CD4-positive, alpha-beta T cell treated with Interleukin-15 for 4 hours (primary cell): Measurements from ENCODE around the gene SYT3.

ENCODE experiments used
- DNase-seq: peaks from one replicate; pipeline ENCODE4 v3.0.0-alpha.2; 2020; ENCODE audit warnings: low spot score

The SYT3 gene, protein sequence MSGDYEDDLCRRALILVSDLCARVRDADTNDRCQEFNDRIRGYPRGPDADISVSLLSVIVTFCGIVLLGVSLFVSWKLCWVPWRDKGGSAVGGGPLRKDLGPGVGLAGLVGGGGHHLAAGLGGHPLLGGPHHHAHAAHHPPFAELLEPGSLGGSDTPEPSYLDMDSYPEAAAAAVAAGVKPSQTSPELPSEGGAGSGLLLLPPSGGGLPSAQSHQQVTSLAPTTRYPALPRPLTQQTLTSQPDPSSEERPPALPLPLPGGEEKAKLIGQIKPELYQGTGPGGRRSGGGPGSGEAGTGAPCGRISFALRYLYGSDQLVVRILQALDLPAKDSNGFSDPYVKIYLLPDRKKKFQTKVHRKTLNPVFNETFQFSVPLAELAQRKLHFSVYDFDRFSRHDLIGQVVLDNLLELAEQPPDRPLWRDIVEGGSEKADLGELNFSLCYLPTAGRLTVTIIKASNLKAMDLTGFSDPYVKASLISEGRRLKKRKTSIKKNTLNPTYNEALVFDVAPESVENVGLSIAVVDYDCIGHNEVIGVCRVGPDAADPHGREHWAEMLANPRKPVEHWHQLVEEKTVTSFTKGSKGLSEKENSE

DNA sequence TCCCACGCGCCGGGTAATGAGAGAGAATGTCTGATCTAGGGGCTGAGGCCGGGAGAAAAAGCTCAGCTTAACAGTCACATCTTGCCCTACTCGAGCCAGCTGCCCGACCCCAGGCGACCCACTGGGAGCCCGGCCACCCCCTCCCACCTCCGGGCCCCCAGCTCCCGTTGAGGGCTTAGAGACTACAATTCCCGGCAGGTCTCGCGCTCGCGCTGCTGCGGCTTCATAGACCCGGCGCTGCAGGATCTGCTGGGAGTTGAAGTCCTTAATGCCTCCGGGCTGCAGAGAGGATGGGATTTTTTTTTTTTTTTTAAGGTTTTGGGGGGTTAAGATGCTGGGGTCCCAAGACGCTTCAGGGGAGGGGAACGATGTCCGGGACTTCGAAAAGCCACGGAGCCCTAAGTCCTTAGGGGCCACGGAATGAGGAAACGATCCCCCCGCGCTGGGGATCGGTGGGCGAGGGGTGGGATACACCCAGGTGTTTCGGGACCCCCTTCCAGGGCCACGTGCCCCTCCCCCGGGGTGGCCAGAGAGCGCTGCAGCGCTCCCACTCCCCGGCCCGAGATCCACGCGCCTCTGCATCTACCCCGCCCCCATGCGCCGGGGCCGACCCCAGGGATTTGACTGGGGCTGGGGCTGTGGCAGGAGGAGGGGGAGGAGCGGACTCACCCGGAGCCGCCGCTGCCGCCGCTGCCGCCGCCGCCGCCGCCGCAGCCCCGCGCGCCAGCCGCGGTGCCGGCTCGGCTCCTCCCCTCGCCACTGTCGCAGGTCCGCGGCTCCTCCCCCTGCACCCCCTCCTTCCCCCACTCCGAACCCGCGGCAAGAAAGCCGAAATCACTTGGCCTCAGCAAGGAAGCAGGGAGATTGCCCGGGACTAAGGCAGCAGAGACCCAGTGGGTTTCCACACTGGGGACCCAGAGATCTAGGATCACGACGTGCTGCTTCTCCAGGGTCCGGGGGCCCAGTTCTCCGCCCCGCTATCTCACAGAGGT lies at the start of gene SYT3:
Gene SYT3 (minus strand): TSS at position 761 of the 992 bp plus-strand sequence. CDS start 2,470 bp downstream, outside the sequence.
- no peak for DNase-seq

GRCh38 chr19:50688766-50689165 lies 49.1 kb upstream of the SYT3 start:
- no peak for DNase-seq

- DNase-seq, result no peak
These were observed 46.8 kb upstream of the SYT3 start for GRCh38 chr19:50686310-50687032.

- peak; percentile 64 for DNase-seq
These were observed 39.8 kb upstream of the SYT3 start for GRCh38 chr19:50679177-50680125.

GRCh38 chr19:50678323-50678722 lies 38.6 kb upstream of the SYT3 start:
- DNase-seq, result no peak

- no peak for DNase-seq
These were observed 38.0 kb upstream of the SYT3 start for GRCh38 chr19:50677636-50678035.

- no peak for DNase-seq
These were observed 37.0 kb upstream of the SYT3 start for GRCh38 chr19:50676625-50677197.

DNA sequence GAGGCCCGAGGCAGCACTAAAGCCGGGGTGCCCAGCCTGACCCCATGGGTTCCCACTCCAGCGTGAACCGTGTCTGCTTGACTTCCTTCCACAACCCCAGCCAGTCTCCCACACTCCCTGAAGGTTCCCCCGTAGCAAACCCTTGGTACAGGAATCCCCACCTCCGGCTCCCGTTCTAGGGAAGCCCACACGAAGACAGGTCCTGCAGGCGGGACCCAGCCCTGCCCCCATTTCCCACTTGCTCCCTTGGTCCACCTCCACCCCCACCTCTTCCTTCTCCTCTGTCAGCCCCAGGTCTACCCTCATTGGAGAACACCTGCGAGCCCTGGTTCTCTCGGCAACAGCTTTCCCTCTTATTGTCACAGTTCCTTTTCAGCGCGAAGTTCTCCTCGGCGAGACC lies 33.4 kb upstream of the SYT3 start:
- no peak for DNase-seq

DNA sequence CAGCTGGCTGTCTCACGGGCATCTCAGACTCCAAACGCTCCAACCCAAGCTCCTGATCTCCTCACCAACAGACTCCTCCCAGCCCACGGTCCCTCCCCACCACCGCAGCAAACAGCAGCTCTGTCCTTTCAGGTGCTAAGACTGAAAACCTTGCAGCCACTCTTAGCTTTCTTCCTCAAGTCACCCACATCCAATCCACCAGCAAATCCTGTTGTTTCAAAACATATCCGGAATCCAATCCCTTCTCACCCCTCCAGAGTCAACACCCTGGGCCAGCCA lies 30.4 kb upstream of the SYT3 start:
- no peak for DNase-seq

DNA sequence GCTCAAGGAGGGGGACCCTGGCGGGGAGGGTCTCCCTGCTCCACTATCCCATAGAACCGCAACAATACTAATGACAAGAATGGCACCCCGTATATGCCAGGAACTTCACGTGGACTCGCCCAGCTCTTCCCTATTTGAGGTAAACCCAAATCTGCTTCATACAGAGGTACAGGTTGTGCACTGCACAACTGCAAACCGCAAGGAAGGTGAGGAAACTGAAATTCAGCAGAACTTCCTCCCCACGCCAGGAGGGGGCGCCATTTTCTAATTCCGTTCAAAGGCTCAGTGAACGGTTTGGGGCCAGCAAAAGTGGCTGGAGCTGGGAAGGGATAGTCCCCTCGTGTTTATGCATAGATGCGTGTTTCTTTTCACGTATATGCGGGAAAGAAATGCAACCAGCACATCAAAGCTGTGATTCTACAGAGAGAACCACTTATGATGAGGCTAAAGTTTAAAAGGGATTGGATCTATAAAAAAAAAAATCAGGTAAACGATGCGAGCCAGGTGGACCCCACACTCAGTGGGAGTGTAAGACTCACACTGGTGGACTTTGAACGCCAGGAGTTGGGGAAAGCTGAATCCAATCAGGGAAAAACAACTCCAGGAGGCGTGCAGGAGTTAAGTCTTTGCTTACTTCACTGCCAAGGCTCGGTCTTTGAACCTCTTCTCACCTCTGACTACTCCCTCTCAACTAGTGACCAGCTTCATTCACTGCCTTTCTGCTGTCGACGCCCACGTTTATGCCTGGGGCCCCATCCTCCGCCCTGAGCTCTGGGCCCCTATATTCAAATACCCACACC lies 29.8 kb upstream of the SYT3 start:
- peak; percentile 21 for DNase-seq

- no peak for DNase-seq
These were observed 29.2 kb upstream of the SYT3 start for GRCh38 chr19:50668879-50669278.

GRCh38 chr19:50668416-50668815 lies 28.7 kb upstream of the SYT3 start:
- no peak for DNase-seq

DNA sequence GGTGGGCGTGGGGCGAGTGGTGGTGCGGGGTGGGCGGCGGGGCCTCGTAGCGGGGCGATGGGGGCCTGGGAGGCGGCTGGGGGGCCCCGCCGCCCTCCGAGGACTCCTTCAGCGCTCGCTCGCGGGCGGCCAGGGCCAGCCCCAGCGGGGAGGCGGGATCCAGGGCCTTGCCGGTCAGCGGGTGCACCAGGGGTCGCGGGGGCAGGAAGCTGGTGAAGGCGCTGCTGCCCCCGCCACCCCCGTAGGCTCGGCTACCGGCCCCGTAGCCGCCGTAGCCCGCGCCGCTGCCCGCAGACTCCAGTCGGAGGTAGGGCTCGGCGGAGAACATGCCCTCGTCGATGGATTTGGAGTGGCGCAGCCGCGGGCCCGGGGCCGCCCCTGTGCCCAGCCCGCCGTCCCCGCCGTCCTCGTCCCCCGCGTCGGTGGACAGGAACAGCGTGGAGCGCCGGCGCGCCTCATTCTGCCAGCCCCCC lies 28.1 kb upstream of the SYT3 start:
- DNase-seq, result no peak

DNA sequence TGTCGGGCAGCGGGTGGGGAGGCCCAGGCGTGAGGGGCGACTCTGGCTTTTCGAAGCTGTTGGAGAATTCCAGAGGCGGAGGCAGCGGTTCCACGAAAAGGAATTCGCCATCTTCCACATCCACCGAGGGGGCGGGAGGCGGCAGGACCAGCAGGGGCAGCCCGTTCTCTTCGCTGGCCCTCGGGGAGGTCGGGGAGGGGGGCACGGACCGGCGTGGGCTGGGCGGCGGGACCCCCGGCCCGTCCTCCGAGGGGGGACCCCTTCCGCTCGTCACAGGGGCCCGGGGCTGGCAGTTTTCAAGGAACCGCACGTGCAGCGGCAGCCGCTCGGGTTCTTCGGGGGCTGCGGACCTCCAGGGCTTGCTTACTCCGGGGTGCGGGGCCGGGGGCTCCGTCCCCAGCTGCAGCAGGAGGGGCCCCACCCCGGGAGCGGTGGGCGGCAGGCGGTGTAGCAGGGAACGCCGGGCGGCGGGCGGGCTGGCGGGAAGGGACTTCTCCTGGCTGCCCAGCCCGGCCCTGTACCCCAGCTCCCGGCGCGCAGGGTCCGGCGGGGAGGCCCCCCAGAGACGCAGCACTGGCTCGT lies 27.6 kb upstream of the SYT3 start:
- no peak for DNase-seq

DNA sequence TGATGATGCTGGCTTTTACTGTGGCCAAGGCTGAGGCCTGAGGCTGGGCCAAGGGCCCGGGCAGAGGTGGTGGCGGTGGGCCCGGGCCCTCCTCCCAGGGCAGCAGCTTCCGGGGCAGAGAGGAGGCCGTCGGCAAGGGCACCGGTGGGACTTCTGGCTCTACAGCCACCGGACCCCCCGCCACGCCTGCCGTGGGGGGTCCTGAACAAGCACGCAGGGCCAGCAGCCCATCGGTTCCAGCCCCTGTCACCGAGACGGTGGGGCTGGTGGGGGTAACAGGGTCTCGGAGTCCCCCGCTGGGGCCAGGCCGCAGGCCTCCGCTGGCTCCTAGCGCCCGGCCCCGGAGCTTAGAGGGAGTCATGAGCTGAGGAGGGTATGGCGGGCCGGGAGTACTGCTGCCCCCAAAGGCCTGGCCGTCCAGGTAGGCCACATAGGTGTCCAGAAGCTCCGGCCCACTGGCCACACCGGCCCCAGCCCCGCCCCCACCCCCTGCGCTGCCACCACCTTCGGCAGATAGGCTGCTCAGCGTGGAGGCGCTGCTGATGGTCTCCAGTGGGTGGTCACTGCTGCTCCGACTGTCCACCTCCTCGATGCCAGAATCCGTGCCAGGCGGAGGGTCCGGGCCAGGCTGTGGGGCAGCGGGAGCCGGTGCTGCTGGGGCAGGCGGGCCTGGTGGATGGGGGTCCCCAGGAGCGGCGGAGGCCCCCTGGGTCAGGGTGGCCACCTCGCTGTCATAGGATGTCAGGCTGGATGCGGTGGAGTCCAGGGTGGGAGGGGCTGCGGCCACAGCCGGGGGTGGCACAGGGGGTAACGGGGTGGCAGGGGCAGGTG lies 26.9 kb upstream of the SYT3 start:
- no peak for DNase-seq

DNA sequence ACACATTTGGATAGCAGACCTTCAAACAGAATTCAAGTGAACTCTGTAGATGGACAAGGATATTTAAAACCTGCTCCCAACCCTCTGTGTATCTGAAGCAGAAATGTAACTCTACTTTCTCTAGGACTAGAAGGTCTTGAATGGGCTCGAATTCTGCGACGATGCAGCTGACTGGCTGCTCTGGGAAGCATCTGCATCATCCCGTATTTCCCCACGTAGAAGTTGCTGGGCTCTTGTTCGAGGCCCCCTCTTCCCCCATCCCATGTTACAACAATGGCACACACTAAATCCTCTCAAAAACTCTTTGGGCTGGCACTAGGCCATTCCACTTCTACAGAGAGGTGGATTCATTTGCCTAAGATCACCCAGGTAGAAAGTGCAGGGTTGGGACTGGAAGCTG lies 24.5 kb upstream of the SYT3 start:
- DNase-seq, result no peak

GRCh38 chr19:50663482-50663790 lies 23.8 kb upstream of the SYT3 start:
- no peak for DNase-seq

- no peak for DNase-seq
These were observed 23.2 kb upstream of the SYT3 start for GRCh38 chr19:50662651-50663481.
